GM13976 (cell line): Measurements from ENCODE around the gene PALM.
"Not testable (repeated sequence)": the region's sequence is repeated elsewhere in the genome, so short reads cannot be mapped to it uniquely, and the experiment has no call there.

Experiments
- DNase-seq: peaks from one replicate; pipeline ENCODE4 v3.0.0; 2012; ENCODE audit warnings: low spot score
- CTCF ChIP-seq: IDR thresholded peaks from 2 replicates; pipeline ENCODE4 v1.5.1; 2012; ENCODE audit warnings: borderline replicate concordance, mild to moderate bottlenecking; ENCODE audit not compliant: insufficient read depth; ENCODE audit errors: extremely low read depth, missing control alignments, control extremely low read depth
- in situ Hi-C: fragments of 300-500 bp; cut with MboI; formaldehyde crosslinking; loops from one replicate; pipeline ENCODE4 v1.12.0; 2022; ENCODE audit warnings: low sequenced_read_pairs, mixed read lengths, inconsistent platforms; ENCODE audit not compliant: unreplicated experiment

Gene PALM

DNA sequence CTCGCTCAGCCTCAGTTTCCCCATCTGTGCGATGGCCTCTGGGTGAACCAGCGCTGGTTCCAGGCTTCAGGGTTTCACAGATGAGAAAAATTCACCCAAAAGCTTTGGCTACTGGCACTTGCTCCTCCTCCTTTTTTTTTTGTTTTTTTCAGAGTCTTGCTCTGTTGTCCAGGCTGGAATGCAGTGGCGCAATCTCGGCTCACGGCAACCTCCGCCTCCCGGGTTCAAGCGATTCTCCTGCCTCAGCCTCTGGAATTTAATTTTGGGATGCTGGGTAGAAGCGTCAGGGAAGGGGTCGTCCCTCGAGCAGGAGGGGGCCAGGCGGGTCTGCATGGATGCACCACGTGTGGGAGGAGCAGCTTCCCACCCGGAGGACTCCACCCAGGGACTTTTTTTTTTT is 20.5 kb upstream of the PALM start:
- in situ Hi-C loops: no loop called here
- no peak for DNase-seq
- no peak for TF ChIP-seq CTCF

GRCh38 chr19:688992-689391 is 19.7 kb upstream of the PALM start:
- no peak for DNase-seq
- TF ChIP-seq CTCF: no peak

DNA sequence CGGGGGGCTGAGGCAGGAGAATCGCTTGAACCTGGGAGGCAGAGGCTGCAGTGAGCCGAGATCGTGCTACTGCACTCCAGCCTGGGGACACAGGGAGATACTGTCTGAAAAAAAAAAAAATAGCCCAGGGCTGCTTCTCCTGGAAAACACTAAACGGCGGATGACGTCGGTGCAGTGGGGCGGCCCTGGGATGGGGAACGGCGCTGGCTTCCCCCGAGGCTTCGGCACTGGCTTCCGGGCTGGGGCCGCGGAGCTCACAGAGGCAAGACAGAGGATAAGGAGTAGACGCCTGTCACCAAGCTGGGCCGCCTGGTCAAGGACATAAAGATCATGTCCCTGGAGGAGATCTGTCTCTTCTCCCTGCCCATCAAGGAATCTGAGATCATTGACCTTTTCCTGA is 18.5 kb upstream of the PALM start:
- DNase-seq: no peak
- no peak for TF ChIP-seq CTCF
- in situ Hi-C loops: no loop called here

More at GRCh38 chr19:688992-689391, 19.7 kb upstream of the PALM start:
- in situ Hi-C loops: no loop called here

DNA sequence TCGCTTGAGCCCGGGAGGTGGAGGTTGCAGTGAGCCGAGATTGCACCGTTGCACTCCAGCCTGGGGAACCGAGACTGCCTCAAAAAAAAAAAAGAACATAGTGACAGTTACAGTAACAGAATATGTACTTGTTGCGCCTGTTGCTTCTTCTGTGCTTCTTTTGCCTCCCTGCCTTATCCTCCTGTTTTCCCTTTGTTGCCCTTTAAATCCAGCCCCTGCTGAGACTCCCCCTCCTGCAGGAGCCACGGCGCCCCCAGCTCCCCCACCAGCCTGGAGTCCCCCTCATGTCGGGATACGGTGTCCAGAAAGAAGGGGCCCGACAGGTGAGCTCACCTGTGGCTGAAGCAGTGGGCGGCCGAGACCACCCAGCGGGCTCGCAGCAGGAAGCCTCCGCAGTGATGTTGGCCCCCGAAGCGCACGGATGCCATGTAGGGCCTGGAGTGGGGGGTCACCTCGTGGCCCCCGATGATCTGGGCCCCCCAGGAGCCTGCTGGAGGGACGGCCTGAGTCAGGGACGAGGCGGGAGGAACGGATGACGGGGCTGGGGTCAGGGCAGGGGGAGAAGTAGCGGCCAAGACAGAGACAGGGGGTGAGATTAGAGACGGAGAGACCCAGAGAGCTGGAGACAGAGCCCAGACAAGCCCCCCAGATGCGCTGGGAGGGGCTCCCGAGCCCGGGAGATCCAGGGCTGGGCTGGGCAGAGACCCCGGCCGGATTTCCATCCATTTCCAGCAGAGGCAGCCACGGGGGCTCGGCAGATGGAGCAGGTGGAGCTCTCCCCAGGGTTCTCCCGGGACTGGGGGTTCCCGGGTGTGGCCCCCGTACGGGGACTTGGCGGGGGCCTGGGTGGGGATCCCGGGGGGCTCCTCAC is 14.0 kb upstream of the PALM start:
- in situ Hi-C loops: no loop called here

GRCh38 chr19:695352-695949 is 13.3 kb upstream of the PALM start, which contains the start of gene PRSS57:
Gene PRSS57, minus strand, starts transcription at chr19:695452. Its CDS starts 22 bp downstream, at chr19:695430.
- DNase-seq: no peak
- in situ Hi-C loops: no loop called here
- TF ChIP-seq CTCF: no peak

More for the DNA sequence above, 14.0 kb upstream of the PALM start:
- no peak for DNase-seq
- no peak for TF ChIP-seq CTCF

DNA sequence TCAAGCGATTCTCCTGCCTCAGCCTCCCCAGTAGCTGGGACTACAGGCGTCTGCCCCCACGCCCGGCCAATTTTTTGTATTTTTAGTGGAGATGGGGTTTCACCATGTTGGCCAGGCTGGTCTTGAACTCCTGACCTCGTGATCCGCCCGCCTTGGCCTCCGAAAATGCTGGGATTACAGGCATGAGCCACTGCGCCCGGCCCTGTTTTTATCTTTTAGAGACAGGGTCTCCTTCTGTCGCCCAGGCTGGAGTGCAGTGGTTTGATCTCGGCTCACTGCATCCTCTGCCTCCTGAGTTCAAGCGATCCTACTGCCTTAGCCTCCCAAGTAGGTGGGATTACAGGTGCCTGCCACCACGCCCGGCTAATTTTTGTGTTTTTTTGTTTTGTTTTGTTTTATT is 10.2 kb upstream of the PALM start:
- in situ Hi-C loops, DNase-seq: not testable (repeated sequence)

GRCh38 chr19:699885-700284 is 8.8 kb upstream of the PALM start:
- in situ Hi-C loops, DNase-seq: not testable (repeated sequence)

- in situ Hi-C loops: not testable (repeated sequence)
Observed at GRCh38 chr19:702847-703246, 5.9 kb upstream of the PALM start.

More at GRCh38 chr19:702847-703246, 5.9 kb upstream of the PALM start:
- DNase-seq: not testable (repeated sequence)
